Measurements from ENCODE around the gene ANKRD23.

ANKRD23 gene

DNA sequence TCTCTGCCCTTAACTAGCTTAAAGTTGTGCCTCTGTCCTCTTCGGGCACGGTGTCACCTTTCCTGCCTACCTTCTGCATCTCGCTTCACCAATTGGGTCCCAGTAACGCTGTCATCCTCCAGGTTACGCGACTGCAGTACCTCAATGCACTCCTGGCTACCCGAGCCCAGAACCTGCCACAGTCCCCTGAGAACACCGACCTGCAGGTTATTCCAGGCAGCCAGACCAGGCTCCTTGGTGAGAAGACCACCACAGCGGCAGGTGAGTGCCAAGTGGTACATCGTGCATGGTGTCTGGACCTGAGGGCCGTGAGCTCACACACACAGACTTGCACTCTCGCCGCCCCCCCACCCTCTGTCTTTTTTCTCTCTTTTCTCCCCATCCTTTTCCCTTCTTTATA lies 14.9 kb downstream of the ANKRD23 start:
- DNase-seq (ENCODE audit: extremely low spot score) = no peak
- CTCF ChIA-PET = interaction anchor here (0.6 kb wide), 1 partner anchor 37 kb away, joined by 3 read pairs; no protein-coding TSS in a partner anchor
- TF ChIP-seq ZNF384 (IDR thresholded peaks at IDR 0.05) (no peak), PKNOX1 (IDR thresholded peaks at IDR 0.05) (no peak), FOXM1 (IDR thresholded peaks at IDR 0.05; ENCODE audit: borderline replicate concordance) (no peak), HDGF (IDR thresholded peaks at IDR 0.05; ENCODE audit: borderline replicate concordance) (no peak), ARNT (IDR thresholded peaks at IDR 0.05) (no peak), ELF4 (IDR thresholded peaks at IDR 0.05) (no peak), FOXA1 (IDR thresholded peaks at IDR 0.05) (no peak), BHLHE40 (IDR thresholded peaks at IDR 0.05; ENCODE audit: borderline replicate concordance) (no peak), SP1 (IDR thresholded peaks at IDR 0.05) (no peak), CTBP1 (IDR thresholded peaks at IDR 0.05; ENCODE audit: borderline replicate concordance) (no peak), TARDBP (IDR thresholded peaks at IDR 0.05) (no peak), NFRKB (IDR thresholded peaks at IDR 0.05) (no peak), SUZ12 (IDR thresholded peaks at IDR 0.05) (no peak), FOXK2 (IDR thresholded peaks at IDR 0.05) (no peak)
- POLR2A ChIA-PET = interaction anchor here (1.2 kb wide), 1 partner anchor 191 kb away, joined by 4 read pairs; no protein-coding TSS in a partner anchor

DNA sequence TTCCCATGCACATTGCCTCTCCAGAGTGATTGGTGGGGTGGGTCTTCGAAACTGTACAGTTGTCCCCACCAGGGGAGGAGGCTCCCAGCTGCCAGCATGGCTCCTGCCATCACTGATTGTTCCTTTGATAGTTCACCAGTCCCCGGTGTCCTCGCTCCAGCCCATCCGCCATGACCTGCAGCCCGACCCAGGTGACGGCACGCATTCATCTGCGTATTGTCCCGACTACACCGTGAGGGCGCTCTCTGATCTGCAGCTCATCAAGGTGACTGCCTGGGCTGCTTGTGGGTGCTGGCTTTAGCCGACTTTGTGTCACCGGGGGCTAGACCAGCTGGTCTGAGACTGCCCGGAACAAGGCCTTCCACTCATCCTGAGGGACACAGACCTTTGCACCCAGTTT lies 15.4 kb downstream of the ANKRD23 start:
- no peak for DNase-seq (ENCODE audit: extremely low spot score)
- TF ChIP-seq SUZ12 (IDR thresholded peaks at IDR 0.05) (no peak), FOXM1 (IDR thresholded peaks at IDR 0.05; ENCODE audit: borderline replicate concordance) (no peak), FOXA1 (IDR thresholded peaks at IDR 0.05) (no peak), FOXK2 (IDR thresholded peaks at IDR 0.05) (no peak), CTBP1 (IDR thresholded peaks at IDR 0.05; ENCODE audit: borderline replicate concordance) (no peak), NFRKB (IDR thresholded peaks at IDR 0.05) (no peak), TARDBP (IDR thresholded peaks at IDR 0.05) (no peak), ARNT (IDR thresholded peaks at IDR 0.05) (no peak), L3MBTL2 (conservative IDR thresholded peaks at IDR 0.05) (no peak), ZNF384 (IDR thresholded peaks at IDR 0.05) (no peak), HDGF (IDR thresholded peaks at IDR 0.05; ENCODE audit: borderline replicate concordance) (no peak), SP1 (IDR thresholded peaks at IDR 0.05) (no peak), LEF1 (IDR thresholded peaks at IDR 0.05; ENCODE audit: borderline replicate concordance) (no peak), BHLHE40 (IDR thresholded peaks at IDR 0.05; ENCODE audit: borderline replicate concordance) (no peak), ELF4 (IDR thresholded peaks at IDR 0.05) (no peak)
- ChIA-PET CTCF (interaction anchor here (0.6 to 0.7 kb wide), 2 partner anchors 11 to 36 kb away, joined by 3 read pairs; no protein-coding TSS in a partner anchor), POLR2A (interaction anchor here (1.2 kb wide), 1 partner anchor 191 kb away, joined by 4 read pairs; no protein-coding TSS in a partner anchor)

DNA sequence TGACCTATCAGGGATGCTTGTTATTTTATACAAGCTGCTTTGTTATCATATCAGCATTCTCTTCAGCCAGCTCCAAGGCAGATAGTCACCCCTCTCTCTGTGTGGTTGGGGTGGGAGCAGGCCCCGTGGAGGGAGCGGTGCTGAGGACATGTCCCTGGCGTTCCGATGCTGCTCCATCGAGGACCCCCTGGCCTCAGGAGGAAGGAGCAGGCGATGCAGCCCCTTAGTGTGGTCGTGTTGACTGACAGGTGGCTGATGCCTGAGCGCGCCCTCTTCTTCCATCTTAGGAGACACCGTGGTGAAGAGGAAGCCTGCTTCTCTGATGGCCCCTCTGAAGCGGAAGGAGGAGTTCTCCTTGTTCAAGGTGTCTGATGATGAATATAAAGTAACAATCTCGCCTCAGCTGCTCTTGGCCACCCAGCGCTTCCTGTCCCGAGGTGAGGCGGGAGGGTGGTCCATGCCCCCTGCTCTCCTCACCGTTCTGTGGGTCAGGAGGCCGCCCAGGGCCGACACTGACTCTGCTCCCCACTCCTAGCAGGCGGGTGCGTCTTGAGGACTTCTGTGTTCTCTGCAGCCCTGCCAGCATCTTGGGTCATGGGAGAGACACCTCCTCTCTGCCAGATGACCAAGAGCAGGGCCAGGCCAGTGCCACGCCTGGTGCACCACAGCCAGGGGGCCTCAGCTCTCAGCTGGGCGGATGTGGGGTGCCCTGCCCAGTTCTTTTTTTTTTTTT lies 17.1 kb downstream of the ANKRD23 start:
- ChIA-PET POLR2A (no interaction called here), CTCF (no interaction called here)
- TF ChIP-seq L3MBTL2 (conservative IDR thresholded peaks at IDR 0.05) = no peak
- TF ChIP-seq SUZ12 (IDR thresholded peaks at IDR 0.05) = no peak
- TF ChIP-seq LEF1 (IDR thresholded peaks at IDR 0.05; ENCODE audit: borderline replicate concordance) = no peak
- no peak for TF ChIP-seq PKNOX1 (IDR thresholded peaks at IDR 0.05)
- TF ChIP-seq ELF4 (IDR thresholded peaks at IDR 0.05) = no peak
- TF ChIP-seq ARNT (IDR thresholded peaks at IDR 0.05) = no peak
- TF ChIP-seq SP1 (IDR thresholded peaks at IDR 0.05) = no peak
- TF ChIP-seq TARDBP (IDR thresholded peaks at IDR 0.05) = no peak
- no peak for TF ChIP-seq FOXK2 (IDR thresholded peaks at IDR 0.05)
- no peak for TF ChIP-seq FOXM1 (IDR thresholded peaks at IDR 0.05; ENCODE audit: borderline replicate concordance)
- DNase-seq (ENCODE audit: extremely low spot score) = no peak

DNA sequence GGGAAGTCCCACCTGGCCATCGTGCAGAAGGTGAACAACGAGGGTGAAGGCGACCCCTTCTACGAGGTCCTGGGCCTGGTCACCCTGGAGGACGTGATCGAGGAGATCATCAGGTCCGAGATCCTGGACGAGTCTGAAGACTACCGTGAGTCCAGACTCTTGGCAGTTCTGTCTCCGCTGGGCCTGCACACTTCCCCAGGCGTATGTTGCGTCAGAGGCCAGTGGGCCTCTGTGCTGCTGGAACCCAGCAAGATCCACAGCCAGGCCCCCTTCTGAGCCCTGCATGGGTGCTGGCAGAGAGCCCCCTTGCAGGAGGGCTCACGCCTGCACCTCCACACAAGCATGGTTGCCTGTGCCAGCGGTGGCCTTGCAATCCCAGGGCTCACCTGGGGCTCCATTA lies 18.8 kb downstream of the ANKRD23 start:
- no peak for TF ChIP-seq LEF1 (IDR thresholded peaks at IDR 0.05; ENCODE audit: borderline replicate concordance)
- TF ChIP-seq BHLHE40 (IDR thresholded peaks at IDR 0.05; ENCODE audit: borderline replicate concordance) = no peak
- TF ChIP-seq SP1 (IDR thresholded peaks at IDR 0.05) = no peak
- TF ChIP-seq NFRKB (IDR thresholded peaks at IDR 0.05) = no peak
- TF ChIP-seq TARDBP (IDR thresholded peaks at IDR 0.05) = no peak
- no peak for TF ChIP-seq ARNT (IDR thresholded peaks at IDR 0.05)
- CTCF ChIA-PET = no interaction called here
- POLR2A ChIA-PET = no interaction called here
- no peak for DNase-seq (ENCODE audit: extremely low spot score)

- no peak for TF ChIP-seq TARDBP (IDR thresholded peaks at IDR 0.05)
- TF ChIP-seq ARNT (IDR thresholded peaks at IDR 0.05) = no peak
- no peak for TF ChIP-seq ELF4 (IDR thresholded peaks at IDR 0.05)
- TF ChIP-seq PKNOX1 (IDR thresholded peaks at IDR 0.05) = no peak
- TF ChIP-seq FOXK2 (IDR thresholded peaks at IDR 0.05) = no peak
- TF ChIP-seq CTBP1 (IDR thresholded peaks at IDR 0.05; ENCODE audit: borderline replicate concordance) = no peak
- no peak for TF ChIP-seq HDGF (IDR thresholded peaks at IDR 0.05; ENCODE audit: borderline replicate concordance)
- TF ChIP-seq FOXM1 (IDR thresholded peaks at IDR 0.05; ENCODE audit: borderline replicate concordance) = no peak
- DNase-seq (ENCODE audit: extremely low spot score) = no peak
- POLR2A ChIA-PET = no interaction called here
- CTCF ChIA-PET = no interaction called here
Observed at GRCh38 chr2:96824079-96824870, 19.5 kb downstream of the ANKRD23 start.

GRCh38 chr2:96823198-96823597 lies 20.6 kb downstream of the ANKRD23 start:
- CTCF ChIA-PET = no interaction called here
- POLR2A ChIA-PET = no interaction called here
- TF ChIP-seq HDGF (IDR thresholded peaks at IDR 0.05; ENCODE audit: borderline replicate concordance) = no peak
- no peak for TF ChIP-seq LEF1 (IDR thresholded peaks at IDR 0.05; ENCODE audit: borderline replicate concordance)
- no peak for TF ChIP-seq PKNOX1 (IDR thresholded peaks at IDR 0.05)
- TF ChIP-seq FOXM1 (IDR thresholded peaks at IDR 0.05; ENCODE audit: borderline replicate concordance) = no peak
- no peak for TF ChIP-seq TARDBP (IDR thresholded peaks at IDR 0.05)
- no peak for TF ChIP-seq ZNF384 (IDR thresholded peaks at IDR 0.05)
- TF ChIP-seq ARNT (IDR thresholded peaks at IDR 0.05) = no peak
- TF ChIP-seq L3MBTL2 (conservative IDR thresholded peaks at IDR 0.05) = no peak
- TF ChIP-seq FOXA1 (IDR thresholded peaks at IDR 0.05) = no peak
- TF ChIP-seq CTBP1 (IDR thresholded peaks at IDR 0.05; ENCODE audit: borderline replicate concordance) = no peak
- no peak for TF ChIP-seq NFRKB (IDR thresholded peaks at IDR 0.05)
- TF ChIP-seq FOXK2 (IDR thresholded peaks at IDR 0.05) = no peak
- no peak for TF ChIP-seq SP1 (IDR thresholded peaks at IDR 0.05)
- no peak for TF ChIP-seq BHLHE40 (IDR thresholded peaks at IDR 0.05; ENCODE audit: borderline replicate concordance)

More at GRCh38 chr2:96823198-96823597, 20.6 kb downstream of the ANKRD23 start:
- no peak for DNase-seq (ENCODE audit: extremely low spot score)

Measured in HEK293T (cell line).